ENCODE results near the gene ARPP21.
"Not testable (repeated sequence)": the region's sequence is repeated elsewhere in the genome, so short reads cannot be mapped to it uniquely, and the experiment has no call there.

ARPP21 gene

GRCh38 chr3:35785234-35785888, 146.0 kb downstream of the ARPP21 start:
- DNase-seq, result no peak

- no peak for DNase-seq
These were observed 148.6 kb downstream of the ARPP21 start for GRCh38 chr3:35787936-35788335.

- no peak for DNase-seq
These were observed 149.9 kb downstream of the ARPP21 start for GRCh38 chr3:35789042-35789831.

- no peak for DNase-seq
These were observed 151.4 kb downstream of the ARPP21 start for GRCh38 chr3:35790764-35791163.

GRCh38 chr3:35793667-35794066, 154.3 kb downstream of the ARPP21 start:
- DNase-seq, result no peak

- DNase-seq, result no peak
These were observed 161.7 kb downstream of the ARPP21 start for GRCh38 chr3:35800960-35801459.

- DNase-seq, result no peak
These were observed 175.2 kb downstream of the ARPP21 start for GRCh38 chr3:35814531-35814930.

GRCh38 chr3:35815796-35816195, 176.5 kb downstream of the ARPP21 start:
- not testable (repeated sequence) for DNase-seq

GRCh38 chr3:35817216-35817615, 177.9 kb downstream of the ARPP21 start:
- no peak for DNase-seq

GRCh38 chr3:35832140-35832571, 192.8 kb downstream of the ARPP21 start:
- DNase-seq, result no peak
